Right forelimb (tissue), 1 donor: ENCODE measurements around the gene PSMD6.
A peak's percentile ranks its signal among the peaks of the same experiment; 100 is the strongest.

Experiments used
- DNase-seq: peaks from one replicate; pipeline ENCODE4 v3.0.0-alpha.2; 2018

The PSMD6 gene

DNA sequence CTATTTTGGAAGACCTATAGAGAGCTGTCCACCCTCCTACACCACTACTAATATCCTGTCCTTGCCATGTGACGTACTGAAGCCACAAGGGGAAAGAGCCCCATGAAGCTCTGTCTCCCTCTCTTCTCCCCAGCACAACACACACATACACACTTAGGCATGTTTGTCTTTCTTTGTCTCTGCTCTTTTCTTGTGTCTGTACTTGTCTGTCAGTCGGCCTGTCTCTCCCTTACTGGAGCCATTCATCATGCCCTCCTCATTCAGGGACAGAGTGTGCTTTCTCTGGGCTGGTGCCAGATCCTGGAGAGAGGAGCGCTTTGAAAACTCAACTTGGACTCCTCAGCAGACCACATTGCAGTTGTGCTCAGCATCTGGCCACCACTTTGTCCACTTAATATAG is 47.6 kb downstream of the PSMD6 start:
- DNase-seq = peak; percentile 54

DNA sequence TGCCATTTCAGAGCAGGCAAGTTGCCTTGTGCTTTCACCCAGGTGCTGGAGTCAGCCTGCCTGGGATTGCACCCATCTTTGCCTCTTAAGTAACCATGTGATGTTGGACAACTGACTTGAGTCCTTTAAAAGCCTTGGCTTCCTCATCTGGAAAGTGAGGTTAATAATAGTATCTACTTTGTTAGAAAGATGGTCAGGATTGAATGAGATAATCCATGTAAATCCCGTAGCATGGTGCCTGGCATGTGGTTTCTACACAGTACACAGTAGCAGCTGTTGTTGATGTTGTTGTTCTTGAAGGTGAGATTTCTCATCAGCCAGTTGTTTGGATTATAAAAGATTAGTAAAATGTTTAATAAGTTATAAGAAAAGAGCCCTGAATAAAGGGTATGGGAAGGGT is 48.8 kb downstream of the PSMD6 start:
- DNase-seq = no peak

DNA sequence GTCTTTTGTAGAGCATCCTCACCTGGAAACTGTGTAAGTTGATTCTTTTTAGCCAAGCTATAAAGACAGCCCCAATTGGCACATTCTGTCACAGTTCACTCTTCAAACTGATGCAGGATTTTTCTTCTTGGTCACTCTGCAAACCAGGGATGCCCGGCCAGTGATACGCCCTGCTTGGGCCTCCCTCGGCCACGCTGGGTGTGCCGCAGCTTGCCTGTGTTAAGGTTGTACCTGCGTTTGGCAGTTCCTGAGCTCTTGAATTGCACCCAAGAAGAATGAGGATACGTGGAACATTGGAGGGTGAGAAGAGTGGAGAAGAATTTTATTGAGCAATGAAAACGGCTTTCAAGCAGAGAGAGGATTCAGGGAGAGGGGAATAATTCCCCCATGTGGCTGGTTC is 49.9 kb downstream of the PSMD6 start:
- no peak for DNase-seq

DNA sequence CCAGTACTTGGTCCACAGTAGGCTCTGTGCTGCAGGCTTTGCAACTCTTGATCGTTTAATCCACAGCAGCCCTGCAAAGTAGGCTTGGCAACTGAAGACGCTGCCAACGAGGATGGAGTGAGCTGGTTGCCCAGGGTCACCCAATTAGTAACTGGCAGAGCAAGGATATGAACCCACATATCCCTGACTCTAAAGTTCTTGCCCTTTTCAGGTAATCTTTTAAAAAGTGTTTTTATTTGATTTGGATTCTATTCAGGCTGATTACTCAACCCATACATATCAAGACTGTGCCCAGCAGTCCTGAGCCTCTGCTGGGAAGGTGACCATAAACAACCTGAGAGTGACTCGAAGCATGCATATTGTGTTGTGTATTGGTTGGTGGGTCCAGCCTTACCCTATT is 50.3 kb downstream of the PSMD6 start:
- DNase-seq = no peak

DNA sequence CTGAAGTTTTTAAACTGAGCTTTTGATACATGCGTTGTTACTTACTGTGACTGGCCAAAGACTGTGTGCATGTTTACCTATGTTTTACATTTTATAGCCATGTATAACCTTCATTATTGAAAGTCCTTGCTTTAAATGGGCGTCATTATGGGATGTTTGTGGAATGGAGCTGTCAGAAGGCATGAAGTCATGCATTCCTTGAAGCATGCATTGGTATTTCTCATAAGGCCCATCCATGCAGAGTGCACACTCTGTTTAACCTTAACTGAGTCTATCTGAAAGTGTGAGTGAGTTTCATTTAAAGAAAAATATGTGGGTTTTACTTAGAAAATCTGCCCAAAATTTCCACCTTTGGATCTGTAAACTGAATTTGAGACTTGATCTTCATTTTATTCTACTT is 51.1 kb downstream of the PSMD6 start:
- no peak for DNase-seq

DNA sequence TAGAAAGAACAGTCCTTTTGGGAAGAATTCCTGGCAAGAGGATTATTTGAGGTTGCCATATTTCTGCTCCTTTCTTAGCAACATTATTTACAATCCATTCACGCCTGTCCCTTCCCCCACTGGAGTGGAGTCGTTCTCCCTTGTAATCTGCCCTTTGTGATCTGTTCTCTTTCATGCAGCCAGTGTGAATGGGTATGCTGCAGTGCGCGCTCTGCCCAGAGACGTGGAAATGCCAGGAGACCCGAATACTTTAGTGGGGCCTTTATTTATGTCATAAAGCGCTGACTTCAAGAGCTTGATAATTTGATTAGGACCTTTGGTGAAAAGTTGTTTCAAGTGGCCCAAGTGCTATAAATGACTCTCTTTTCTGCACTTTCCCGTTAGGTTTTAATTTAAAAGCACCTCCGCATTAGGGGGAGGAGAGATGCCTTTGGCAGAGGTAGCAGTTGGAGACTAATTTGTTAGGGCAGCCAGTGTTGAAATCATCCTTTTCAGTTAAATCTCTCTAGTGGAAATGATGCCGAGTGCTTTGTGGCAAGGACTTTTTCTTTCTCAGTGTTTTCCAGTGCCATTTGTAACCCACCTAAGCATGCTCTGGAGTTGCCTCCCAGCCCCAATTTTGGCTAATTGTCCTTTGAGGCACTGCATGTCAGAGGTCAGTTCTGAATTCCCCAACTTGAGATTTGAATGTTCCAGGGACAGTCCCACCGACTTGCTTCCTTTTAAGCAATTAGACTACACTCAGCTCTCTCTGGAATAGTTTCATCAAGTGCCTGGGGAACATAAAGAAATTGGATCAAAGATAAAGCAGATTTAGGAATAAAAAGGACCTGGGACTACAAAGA is 52.4 kb downstream of the PSMD6 start:
- DNase-seq = no peak

DNA sequence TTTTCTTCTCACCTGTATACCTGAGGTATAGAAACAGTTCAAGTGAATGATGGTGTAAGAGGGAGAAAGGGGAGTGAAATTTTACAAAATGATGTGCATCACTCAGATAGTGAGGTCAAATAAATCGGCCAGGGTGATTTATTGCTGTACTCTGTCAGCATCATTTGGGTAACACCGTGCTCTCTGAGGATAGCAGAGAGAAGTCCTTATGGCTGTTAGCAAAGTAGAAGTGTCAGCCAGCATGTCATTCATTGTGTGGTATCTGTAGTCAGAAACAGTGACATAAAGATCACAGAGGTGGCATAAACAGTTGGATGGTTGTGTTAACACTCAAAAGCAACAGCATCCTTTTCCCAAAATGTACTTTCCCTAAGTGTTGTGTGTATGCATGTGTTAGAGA is 53.4 kb downstream of the PSMD6 start:
- no peak for DNase-seq

DNA sequence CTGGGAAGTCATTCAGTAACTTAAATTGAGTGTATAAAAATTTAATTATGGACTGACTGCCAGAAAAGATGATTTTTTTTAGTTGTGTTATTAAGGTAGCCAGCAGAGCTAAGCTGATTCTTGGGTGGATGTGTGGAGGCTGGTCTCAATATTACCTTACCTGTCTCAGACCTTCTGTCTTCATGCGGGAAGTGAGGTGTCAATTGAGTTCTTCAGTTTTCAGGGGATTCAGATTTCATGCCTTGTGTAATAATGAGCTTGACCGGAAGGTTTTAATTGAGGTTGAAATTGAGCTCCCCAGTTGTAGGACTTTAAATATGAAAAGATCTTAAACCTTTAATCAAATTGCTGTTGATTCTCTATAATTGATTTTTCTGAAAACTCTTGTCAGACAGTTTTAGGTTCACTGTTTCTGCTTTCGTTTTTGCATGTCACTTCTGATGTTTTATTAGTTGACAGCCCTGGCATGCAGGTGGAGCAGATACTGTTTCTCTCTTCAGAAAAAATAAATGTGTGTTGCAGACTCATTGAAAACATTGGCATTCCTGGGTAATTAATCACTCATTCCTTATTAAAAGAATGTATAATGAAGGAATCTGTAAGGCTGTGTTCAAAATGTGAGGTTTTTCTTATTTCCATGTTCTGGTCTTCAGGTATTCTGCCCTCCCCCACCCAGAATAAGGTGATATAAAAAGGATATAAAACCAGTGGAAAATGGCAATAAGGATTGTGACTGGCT is 54.5 kb downstream of the PSMD6 start:
- no peak for DNase-seq

DNA sequence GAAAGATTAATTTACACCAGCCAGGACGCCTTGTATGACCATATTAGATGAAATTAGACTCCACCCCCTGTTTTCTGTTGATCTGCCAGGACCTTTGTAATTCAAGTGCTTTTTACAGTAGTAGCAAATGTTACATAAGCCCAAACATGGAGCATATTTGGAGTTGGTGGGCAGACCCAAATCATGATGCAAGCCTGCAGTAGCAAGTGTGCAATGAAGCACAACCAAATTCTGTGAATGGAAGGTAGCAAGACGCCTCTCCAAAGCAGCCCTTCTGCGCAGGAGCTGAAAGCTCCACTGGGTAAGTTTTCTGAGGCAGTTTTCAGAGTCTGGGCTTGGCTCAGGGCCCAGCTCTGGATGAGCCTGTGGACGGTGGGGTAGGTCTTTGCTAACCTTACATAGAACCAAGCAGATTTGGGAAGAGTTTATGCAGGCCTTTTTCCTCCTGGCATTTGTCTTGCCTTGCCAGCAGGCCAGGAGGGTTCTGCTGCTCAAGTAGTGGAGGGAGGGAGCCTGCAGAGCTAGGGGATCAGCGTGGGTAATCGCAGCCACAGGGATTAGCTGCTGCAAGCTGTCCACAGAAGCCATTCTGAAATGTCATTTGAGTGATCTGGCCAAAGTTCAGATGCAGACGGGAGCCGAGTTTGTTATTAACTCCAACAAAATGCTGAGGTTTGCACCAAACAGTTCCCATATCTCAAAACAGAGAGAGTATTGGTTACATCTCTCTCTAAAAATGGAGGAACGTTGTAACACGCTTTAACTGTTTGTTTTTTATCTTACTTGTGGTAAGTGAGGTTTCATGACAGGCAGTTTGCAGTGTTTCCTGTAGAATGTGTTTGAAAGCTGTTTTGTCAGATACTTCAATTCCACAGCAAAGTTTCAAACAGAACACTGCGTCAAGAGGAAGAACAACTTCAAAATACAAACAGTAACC is 55.4 kb downstream of the PSMD6 start:
- DNase-seq = peak; percentile 69

DNA sequence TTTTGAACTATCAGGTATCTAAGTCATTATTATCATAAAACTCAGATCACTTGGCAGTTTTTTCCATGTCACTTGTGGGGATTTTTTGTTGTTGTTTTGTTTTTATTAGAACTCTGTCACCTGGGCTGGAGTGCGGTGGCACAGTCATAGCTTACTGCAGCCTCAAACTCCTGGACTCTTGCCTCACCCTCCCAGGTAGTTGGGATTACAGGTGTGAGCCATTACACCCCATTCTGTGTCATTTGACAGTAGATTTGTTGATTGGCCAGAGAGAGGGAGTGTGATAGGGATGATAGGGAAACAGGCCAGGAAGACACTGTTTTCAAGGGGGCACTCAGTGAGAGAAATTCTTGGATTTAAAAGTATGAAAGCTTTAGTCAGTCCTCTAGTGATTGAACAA is 56.4 kb downstream of the PSMD6 start:
- DNase-seq = no peak

DNA sequence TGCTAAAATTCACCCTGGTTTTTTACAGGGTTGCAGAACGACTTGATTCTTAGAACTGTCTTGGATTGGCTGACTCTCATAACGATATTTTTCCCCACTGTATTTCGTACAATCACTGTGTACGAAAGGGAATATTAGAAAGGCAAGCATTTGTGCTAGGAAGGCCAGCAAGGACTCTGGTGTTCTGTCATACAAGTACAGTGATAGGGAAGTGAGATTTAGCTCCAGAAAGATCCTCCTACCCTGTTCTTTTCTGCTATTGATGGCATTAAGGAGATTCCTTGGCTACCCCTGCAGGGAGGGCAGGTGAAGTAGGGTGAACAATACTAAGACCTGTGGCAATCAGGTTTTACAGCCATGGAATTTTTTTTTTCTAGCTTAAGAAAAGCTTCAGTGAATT is 57.3 kb downstream of the PSMD6 start:
- no peak for DNase-seq

DNA sequence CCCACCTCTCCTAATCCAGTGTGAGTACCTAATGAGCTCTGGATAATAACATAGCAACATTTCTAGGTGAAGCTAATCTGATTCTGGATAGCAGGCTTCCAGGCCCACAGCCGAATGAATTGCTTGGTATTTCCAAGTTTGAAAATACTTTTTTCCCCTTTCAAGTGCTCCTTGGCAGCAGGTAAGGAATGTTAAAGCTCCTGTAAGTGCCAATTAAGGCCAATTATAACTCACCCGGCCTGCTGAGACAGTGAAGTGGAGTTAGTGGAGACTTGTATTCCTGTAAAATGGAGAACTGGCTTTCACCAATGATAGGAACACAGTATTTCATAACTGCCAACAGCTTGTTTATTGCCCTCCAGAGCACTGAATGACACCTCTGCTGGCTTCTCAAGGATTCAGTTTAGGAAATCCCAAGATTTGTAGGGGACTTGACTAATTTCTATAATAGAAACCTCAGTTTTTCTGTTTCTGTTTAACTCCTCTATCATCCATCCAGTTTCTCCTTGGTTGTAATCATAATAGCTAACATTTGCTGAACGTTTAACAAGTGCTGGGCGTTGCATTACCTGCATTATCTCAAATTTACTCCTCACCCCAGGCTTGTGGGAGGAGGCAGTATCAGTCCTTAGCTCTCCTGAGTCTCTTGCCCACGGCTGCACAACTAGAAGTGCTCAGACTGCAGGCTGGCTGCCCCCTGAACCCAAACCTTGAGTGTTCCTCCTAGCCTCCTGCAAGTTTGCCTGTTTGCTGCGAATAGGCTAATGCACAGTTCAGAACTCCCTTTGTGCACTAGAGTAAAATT is 58.4 kb downstream of the PSMD6 start:
- no peak for DNase-seq

DNA sequence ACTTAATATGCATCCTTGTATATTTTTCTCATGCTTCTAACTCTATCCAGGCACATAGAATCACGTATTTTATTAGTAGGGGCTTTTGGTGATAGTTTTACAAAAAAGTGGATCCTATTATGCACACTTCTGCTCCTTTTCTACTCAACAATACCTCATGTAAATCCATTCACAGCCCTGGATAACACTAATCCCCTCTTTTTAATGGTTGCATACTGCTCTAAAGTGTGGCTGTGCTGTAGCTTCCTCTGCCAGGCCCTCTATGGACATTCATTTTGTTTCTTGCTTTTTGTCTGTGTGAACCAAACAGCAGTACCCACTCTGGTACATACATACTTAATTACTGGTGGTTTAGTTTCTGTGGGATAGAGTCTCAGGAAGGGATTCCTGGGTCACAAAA is 59.8 kb downstream of the PSMD6 start:
- no peak for DNase-seq

DNA sequence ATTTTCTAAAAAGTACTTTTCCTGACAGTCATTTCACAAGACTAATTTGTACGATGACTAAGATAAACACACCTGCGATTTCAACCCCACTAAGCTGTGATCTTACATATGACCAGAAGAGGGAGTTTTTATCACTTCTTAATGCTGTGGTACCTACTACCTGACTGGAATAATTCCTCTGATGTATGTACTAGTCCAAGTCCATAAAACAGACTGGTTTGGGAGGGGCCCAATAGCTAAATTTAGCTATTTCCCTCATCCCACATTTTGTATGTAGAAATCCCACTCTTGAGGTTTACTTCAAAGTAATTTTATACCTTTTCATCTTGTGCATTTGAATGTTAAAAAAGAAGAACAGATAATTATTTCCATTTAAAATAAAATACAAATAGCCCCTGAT is 61.4 kb downstream of the PSMD6 start:
- no peak for DNase-seq
